Lower lobe of right lung (tissue), 2 donors: Measurements from ENCODE around the gene KRT72. TPM values are rescaled to one million over a fixed set of nuclear protein-coding genes. Genes with fewer than 3 reads are reported as not detected.

Experiments used
- ATAC-seq, 2 donors: fragments of 200-7000 bp; cut with Tn5 transposase; one replicate each; pipeline ENCODE4 v1.9.1; 2020 to 2022; ENCODE audit warnings: mild to moderate bottlenecking in 2 of 2, moderate library complexity in 2 of 2
- DNase-seq: peaks from one replicate; pipeline ENCODE4 v3.0.0-alpha.2; 2020
- H3K27ac ChIP-seq: fragments of 200-600 bp; one replicate; pipeline ENCODE4 v1.8.0; 2022
- H3K27me3 ChIP-seq: fragments of 200-600 bp; one replicate; pipeline ENCODE4 v1.8.0; 2022; ENCODE audit warnings: low read depth
- H3K36me3 ChIP-seq: fragments of 200-600 bp; one replicate; pipeline ENCODE4 v1.8.0; 2022; ENCODE audit warnings: mild to moderate bottlenecking
- H3K4me1 ChIP-seq: fragments of 200-600 bp; one replicate; pipeline ENCODE4 v1.8.0; 2022
- H3K4me3 ChIP-seq: fragments of 200-600 bp; one replicate; pipeline ENCODE4 v1.8.0; 2022; ENCODE audit warnings: mild to moderate bottlenecking
- H3K9me3 ChIP-seq: fragments of 200-600 bp; one replicate; pipeline ENCODE4 v1.8.0; 2022
- intact Hi-C: fragments of 100-400 bp; cut with DNase I; formaldehyde crosslinking; loops from one replicate; pipeline ENCODE4 v1.11.0; 2022
- total RNA-seq: library from RNA; stranded (reverse); fragmentation: NEBNext Ultra II Directional; extraction: Animal tissue kit (Norgen Biotek cat#: 25700); gene quantifications from one replicate; pipeline ENCODE4 v1.2.1, GENCODE V29; 2021
- TF ChIP-seq, protein P1 (sequence below): fragments of 200-600 bp; IDR thresholded peaks from one replicate; pipeline ENCODE4 v1.8.0; 2022; ENCODE audit warnings: antibody characterized with exemption, mild to moderate bottlenecking
- donor health status: DM: no; HTN: yes; CAD: no; lungs with severe emphysema.

The KRT72 gene
- total RNA-seq, 1 donor from 2014 or later = not detected

DNA sequence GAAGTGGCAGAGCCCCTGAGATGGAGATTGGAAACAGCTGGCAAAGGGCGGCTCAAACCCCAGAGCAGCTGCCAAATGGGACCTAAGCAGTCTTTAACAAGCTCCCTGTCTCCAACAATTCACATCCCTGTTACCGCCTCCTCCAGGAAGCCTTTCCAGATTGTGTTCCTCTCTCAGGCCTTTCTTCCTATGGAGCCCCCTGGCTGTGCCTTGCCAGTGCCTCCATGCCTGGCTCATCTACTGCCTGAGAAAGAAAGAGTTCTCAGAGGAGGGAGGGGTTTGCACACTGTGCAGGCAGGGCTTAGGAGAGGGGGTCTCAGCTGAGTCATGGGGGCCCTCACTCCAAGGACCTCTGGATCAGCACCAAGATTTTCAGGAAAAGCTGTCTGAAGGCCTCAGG lies 18.8 kb downstream of the KRT72 start:
- Histone ChIP-seq H3K36me3 (no peaks in the 10 kb centered on the region), H3K4me3 (no peak overlapping the region), H3K9me3 (no peaks in the 10 kb centered on the region), H3K27me3 (peaks cover 15% of the 10 kb centered on the region), H3K4me1 (no peaks in the 10 kb centered on the region), H3K27ac (no peak overlapping the region)
- ATAC-seq (no peak), DNase-seq (no peak)
- TF ChIP-seq, protein P1, sequence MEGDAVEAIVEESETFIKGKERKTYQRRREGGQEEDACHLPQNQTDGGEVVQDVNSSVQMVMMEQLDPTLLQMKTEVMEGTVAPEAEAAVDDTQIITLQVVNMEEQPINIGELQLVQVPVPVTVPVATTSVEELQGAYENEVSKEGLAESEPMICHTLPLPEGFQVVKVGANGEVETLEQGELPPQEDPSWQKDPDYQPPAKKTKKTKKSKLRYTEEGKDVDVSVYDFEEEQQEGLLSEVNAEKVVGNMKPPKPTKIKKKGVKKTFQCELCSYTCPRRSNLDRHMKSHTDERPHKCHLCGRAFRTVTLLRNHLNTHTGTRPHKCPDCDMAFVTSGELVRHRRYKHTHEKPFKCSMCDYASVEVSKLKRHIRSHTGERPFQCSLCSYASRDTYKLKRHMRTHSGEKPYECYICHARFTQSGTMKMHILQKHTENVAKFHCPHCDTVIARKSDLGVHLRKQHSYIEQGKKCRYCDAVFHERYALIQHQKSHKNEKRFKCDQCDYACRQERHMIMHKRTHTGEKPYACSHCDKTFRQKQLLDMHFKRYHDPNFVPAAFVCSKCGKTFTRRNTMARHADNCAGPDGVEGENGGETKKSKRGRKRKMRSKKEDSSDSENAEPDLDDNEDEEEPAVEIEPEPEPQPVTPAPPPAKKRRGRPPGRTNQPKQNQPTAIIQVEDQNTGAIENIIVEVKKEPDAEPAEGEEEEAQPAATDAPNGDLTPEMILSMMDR = no peak
- intact Hi-C loops = loop anchor here (5.0 kb wide), 1 partner anchor 300 kb away; no protein-coding TSS in a partner anchor

DNA sequence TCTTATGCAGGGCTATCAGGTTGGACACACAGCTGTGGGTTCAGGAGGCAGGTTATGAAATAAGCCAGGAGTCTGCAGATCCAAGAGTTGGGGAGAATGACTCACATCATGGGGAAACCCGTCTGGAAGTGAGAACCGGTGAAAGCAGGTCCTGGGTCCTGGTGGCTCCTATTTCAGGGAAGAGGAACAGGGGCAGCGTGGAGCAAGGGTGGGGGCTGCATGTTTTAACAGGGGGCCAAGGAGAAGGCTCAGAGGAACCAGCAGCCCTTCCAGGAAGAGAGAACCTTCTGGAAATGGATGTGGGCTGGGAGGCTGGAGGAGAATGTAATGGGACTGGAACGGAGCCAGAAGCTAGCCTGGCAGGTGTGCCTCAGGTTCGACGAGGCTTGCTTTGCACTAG lies 19.8 kb downstream of the KRT72 start:
- Histone ChIP-seq H3K27me3 (peaks cover 15% of the 10 kb centered on the region), H3K4me3 (no peak overlapping the region), H3K9me3 (no peaks in the 10 kb centered on the region), H3K27ac (no peak overlapping the region), H3K4me1 (no peaks in the 10 kb centered on the region), H3K36me3 (no peaks in the 10 kb centered on the region)
- TF ChIP-seq, protein P1 = no peak
- ATAC-seq (no peak), DNase-seq (no peak)
- intact Hi-C loops = loop anchor here (5.0 kb wide), 1 partner anchor 301 kb away; no protein-coding TSS in a partner anchor

DNA sequence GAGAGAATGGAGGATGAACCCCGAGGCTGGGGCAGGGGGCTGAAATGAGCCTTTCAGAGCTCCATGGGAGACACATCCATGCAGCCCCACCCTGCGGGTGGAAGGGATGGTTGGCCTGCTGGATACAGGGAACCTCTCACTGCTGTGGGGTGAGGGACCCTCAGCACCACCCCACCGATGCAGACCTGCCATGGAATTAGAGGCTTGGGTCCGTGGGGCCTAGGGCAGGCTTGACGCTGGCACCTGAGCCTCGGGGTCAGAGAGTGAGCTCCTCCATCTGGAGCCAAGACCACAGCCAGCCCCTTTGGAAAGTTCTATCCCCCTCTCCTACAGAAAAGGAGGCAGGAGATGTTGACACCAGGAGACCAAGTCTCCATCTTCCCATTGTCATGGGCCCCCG lies 20.2 kb downstream of the KRT72 start:
- TF ChIP-seq, protein P1 = no peak
- intact Hi-C loops = loop anchor here (5.0 kb wide), 1 partner anchor 301 kb away; no protein-coding TSS in a partner anchor
- Histone ChIP-seq H3K27ac (no peak overlapping the region), H3K36me3 (no peaks in the 10 kb centered on the region), H3K4me1 (no peaks in the 10 kb centered on the region), H3K27me3 (peaks cover 15% of the 10 kb centered on the region), H3K4me3 (no peak overlapping the region), H3K9me3 (no peaks in the 10 kb centered on the region)
- DNase-seq (no peak), ATAC-seq (no peak)

DNA sequence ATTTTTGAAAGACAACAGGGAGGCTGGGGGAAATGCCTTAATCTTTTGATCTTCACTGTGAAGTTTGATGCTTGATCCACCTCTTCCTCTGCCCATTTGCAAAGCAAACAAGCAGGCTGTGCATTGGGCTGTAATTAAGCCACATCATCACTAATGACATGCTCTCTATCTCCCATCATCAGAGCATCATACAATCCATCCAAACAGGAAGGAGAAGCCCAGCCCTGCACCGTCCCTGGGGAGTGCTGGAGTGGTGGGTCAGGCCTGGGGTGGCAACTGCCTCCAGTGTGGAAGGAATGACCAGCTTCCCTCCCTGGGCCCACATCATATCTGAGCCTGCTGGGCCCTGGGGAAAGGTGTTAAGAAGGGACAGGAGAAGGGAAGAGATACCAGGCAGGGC lies 20.8 kb downstream of the KRT72 start:
- intact Hi-C loops = loop anchor here (5.0 kb wide), 1 partner anchor 302 kb away; no protein-coding TSS in a partner anchor
- H3K27ac ChIP-seq = no peak overlapping the region

DNA sequence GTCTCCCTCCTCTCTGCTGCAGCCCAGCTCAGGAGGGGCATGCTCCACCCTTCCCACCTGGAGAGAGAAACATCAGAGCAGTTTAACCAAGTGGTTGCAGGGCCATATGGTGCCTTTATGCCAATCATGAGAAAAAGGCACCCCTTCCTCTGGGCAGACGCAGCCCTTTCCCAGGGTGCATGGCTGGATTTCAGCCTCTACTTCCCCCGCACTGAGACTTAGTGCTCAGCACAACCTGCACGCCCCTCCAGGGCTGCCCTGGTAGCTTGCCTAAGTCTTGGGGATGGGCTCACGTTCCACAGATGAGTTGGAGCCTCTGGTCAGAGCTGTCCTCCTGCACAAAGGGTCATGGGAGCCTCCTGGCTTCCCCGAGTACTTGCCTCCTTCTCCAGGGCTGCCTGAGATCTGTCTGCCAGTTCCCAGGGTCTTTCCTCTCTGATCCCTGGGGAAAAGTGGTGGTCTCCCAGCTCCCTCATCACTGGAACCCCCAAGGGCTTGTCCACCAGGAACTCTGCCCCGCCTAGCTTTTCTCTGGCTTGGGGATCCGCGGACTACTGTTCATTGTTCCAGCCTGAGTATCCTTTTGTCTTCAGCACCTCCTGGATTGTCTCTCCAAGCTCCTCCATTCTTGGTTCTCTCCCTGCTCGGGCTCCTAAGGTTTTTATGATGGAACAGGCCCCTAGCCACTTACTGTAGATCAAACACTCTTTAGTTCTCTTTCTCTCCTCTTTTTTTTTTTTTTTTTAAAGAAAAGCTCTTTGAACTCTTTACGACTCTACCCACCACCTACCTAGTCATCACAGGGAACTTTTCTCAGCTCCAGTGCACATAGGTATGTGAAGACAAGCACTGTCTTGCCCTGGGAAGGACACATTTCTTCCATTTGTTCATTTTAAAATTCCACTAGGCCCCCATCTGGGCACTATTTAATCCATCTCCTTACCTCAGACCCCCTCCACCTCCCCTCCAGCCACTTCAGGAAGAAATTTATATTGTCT lies 21.5 kb downstream of the KRT72 start:
- no peak for ATAC-seq
- H3K4me3 ChIP-seq = no peak overlapping the region
- intact Hi-C loops = loop anchor here (5.0 kb wide), 1 partner anchor 303 kb away; no protein-coding TSS in a partner anchor
- peaks cover 21% of the 10 kb centered on the region for H3K27me3 ChIP-seq
- TF ChIP-seq, protein P1 = no peak
- H3K27ac ChIP-seq = no peak overlapping the region
- no peaks in the 10 kb centered on the region for H3K36me3 ChIP-seq
- H3K9me3 ChIP-seq = no peaks in the 10 kb centered on the region
- H3K4me1 ChIP-seq = no peaks in the 10 kb centered on the region
- no peak for DNase-seq

More for the DNA sequence above, 20.8 kb downstream of the KRT72 start:
- TF ChIP-seq, protein P1 = no peak
- Histone ChIP-seq H3K27me3 (peaks cover 15% of the 10 kb centered on the region), H3K36me3 (no peaks in the 10 kb centered on the region), H3K4me3 (no peak overlapping the region), H3K9me3 (no peaks in the 10 kb centered on the region), H3K4me1 (no peaks in the 10 kb centered on the region)
- ATAC-seq (no peak), DNase-seq (no peak)
